ENCODE results near the gene NADK2. TPM values are rescaled to one million over a fixed set of nuclear protein-coding genes. Genes with fewer than 3 reads are reported as not detected.
A peak's percentile ranks its signal among the peaks of the same experiment; 100 is the strongest.

The NADK2 gene
- total RNA-seq, 1 donor from 2014 or later = 40.2 TPM

DNA sequence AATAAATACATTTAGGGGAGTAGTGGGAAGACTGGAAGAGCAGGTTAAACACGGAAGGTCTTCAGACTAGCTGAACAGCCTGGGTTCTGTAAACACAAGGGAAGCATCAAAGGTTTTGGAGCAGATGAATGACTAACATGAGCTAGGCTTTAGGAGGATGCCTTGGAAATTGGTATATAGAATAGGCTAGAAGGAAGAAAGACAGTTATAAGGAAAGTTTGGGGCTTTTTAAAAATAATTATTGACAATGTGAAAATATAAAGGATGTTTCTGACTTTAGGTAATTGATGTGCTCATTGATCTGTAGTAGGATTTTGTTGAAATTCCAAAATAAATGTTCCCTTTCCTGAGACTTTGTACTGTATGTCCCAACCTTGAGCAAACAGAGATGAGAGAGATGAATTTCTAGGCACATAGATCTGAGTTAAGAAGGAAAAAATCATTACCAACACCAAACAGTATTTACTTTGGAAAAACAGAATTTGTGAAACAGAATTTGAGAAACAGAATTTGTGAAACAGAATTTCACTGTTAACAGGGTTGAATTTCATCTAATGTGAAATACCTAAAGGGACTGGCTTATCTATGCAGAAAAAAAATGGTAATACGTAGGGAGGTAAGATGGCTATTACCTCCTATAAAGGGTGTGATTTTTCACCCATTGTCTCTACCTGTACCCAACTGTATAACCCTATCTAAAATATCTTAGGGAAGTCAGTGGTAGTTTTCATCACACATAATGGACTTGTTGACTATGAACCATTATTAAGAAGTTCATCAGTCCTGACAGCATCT lies 61.0 kb downstream of the NADK2 start:
- Mint-ChIP-seq H3K27me3 (ENCODE audit: low read depth) (no peaks in the 10 kb centered on the region), H3K4me1 (peaks cover 16% of the 10 kb centered on the region), H3K27ac (peak overlapping the region; percentile 67), H3K9me3 (peaks cover 7% of the 10 kb centered on the region), H3K4me3 (no peak overlapping the region), H3K36me3 (peaks cover 41% of the 10 kb centered on the region)
- no peak for DNase-seq (ENCODE audit: low spot score in 2 of 2, unreplicated experiment in 2 of 2)
- TF ChIP-seq, protein P1, sequence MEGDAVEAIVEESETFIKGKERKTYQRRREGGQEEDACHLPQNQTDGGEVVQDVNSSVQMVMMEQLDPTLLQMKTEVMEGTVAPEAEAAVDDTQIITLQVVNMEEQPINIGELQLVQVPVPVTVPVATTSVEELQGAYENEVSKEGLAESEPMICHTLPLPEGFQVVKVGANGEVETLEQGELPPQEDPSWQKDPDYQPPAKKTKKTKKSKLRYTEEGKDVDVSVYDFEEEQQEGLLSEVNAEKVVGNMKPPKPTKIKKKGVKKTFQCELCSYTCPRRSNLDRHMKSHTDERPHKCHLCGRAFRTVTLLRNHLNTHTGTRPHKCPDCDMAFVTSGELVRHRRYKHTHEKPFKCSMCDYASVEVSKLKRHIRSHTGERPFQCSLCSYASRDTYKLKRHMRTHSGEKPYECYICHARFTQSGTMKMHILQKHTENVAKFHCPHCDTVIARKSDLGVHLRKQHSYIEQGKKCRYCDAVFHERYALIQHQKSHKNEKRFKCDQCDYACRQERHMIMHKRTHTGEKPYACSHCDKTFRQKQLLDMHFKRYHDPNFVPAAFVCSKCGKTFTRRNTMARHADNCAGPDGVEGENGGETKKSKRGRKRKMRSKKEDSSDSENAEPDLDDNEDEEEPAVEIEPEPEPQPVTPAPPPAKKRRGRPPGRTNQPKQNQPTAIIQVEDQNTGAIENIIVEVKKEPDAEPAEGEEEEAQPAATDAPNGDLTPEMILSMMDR (IDR thresholded peaks at IDR 0.05; ENCODE audit: unreplicated experiment) = no peak

DNA sequence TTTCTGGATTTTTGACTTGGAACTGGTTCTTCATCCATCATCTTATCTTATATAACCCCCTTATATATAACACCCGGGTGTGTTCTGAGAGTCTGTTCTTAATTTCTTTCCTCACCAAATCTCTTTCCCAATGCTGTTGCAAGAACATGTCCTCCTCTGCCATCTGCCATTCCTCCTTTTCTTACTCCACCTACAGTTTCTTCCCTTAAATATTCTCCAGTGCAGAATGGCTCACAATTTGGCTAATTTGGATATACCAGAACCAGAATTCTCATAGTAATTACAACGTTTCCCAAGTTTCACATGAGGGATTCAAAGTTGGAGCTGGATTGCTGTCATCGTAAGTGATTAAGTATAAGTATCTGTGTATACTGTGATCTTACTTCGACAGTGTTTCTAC lies 61.8 kb downstream of the NADK2 start:
- Mint-ChIP-seq H3K27ac (peak overlapping the region; percentile 67), H3K4me3 (no peak overlapping the region), H3K4me1 (peaks cover 16% of the 10 kb centered on the region), H3K36me3 (peaks cover 37% of the 10 kb centered on the region), H3K9me3 (peaks cover 2% of the 10 kb centered on the region), H3K27me3 (ENCODE audit: low read depth) (no peaks in the 10 kb centered on the region)
- TF ChIP-seq, protein P1 (IDR thresholded peaks at IDR 0.05; ENCODE audit: unreplicated experiment) = no peak
- no peak for DNase-seq (ENCODE audit: low spot score in 2 of 2, unreplicated experiment in 2 of 2)

DNA sequence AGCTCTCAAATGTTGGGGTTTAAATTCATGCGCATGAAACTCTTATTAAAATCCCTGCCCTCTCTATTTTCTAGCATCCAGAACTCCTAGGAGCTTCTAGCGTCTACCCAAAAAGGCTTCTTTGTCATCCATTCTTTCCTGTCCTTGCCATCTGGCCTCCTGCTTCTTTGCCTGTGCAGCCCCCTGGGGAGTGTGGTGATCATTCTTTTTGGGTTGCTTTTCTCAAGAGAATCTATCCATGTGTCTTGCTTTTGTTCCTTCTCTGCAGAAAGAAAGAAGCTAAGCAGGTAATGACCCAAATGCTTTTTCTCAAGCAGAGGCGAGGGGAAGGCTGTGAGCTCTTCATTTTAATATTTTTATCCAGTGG lies 63.2 kb downstream of the NADK2 start:
- no peak overlapping the region for H3K27ac Mint-ChIP-seq
- no peaks in the 10 kb centered on the region for H3K9me3 Mint-ChIP-seq

DNA sequence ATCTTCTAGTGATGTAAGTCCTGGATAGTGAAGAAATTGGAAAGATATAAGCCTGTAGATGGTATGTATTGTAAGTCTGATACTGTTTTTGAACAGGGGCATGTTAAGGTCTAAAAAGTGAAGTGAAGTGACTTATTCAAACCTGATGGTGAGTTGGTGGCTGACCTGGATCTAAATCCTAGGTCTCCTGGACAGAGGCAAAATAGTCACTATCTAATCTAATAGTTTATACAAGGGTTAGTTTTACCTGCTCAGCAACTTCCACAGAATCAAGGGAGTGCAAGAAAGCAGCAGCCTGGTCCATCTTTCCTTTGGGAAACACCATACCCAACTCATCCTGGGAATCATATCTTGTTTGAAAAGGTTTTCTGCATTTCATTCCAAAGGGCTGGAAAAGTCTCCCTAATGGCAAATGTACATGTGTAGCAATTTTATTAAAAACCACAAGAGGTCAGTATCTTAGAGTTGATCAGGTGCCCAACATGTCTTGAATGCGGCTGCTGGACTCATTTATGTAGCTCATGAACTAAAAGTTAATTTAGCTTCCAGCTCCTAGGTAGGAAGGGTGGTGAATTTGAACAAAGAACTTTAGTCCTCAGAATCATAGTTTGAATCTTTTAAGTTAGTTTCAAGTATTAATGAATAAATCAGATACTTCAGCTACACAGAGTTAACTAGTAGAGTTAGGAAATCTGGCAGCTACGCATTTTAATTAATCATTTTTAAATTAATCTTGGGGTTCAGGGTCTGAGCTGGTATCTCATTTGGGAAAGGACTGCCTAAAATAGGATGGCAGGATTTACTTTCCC lies 63.8 kb downstream of the NADK2 start:
- H3K27ac Mint-ChIP-seq = no peak overlapping the region
- H3K4me1 Mint-ChIP-seq = peaks cover 16% of the 10 kb centered on the region
- H3K27me3 Mint-ChIP-seq (ENCODE audit: low read depth) = no peaks in the 10 kb centered on the region
- no peaks in the 10 kb centered on the region for H3K9me3 Mint-ChIP-seq
- peaks cover 37% of the 10 kb centered on the region for H3K36me3 Mint-ChIP-seq
- TF ChIP-seq, protein P1 (IDR thresholded peaks at IDR 0.05; ENCODE audit: unreplicated experiment) = peak; percentile 49
- no peak overlapping the region for H3K4me3 Mint-ChIP-seq
- DNase-seq (ENCODE audit: low spot score in 2 of 2, unreplicated experiment in 2 of 2) = no peak

More for the DNA sequence above, 63.2 kb downstream of the NADK2 start:
- H3K36me3 Mint-ChIP-seq = peaks cover 37% of the 10 kb centered on the region
- H3K27me3 Mint-ChIP-seq (ENCODE audit: low read depth) = no peaks in the 10 kb centered on the region
- TF ChIP-seq, protein P1 (IDR thresholded peaks at IDR 0.05; ENCODE audit: unreplicated experiment) = no peak
- peaks cover 16% of the 10 kb centered on the region for H3K4me1 Mint-ChIP-seq
- H3K4me3 Mint-ChIP-seq = no peak overlapping the region
- DNase-seq (ENCODE audit: low spot score in 2 of 2, unreplicated experiment in 2 of 2) = no peak

DNA sequence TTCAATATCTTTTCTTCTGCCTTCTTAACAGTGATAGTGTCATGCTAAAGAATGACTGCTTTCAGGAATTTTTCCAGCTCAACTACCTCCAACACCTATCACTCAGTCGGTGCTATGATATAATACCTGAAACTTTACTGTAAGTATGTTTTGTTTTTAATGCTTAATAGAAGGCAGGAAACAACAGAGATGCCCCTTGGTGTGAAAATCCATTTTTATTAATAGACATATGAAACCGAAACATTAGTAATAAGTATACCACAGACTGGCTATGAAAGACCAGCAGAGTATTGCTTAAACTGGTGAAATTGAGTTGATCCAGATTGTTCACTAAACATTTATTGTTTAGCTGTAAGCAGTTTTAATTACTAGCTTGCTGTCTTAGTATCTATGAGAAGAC lies 64.6 kb downstream of the NADK2 start:
- Mint-ChIP-seq H3K27ac (no peak overlapping the region), H3K9me3 (no peaks in the 10 kb centered on the region), H3K4me3 (no peak overlapping the region), H3K4me1 (peaks cover 16% of the 10 kb centered on the region), H3K27me3 (ENCODE audit: low read depth) (no peaks in the 10 kb centered on the region), H3K36me3 (peaks cover 32% of the 10 kb centered on the region)
- TF ChIP-seq, protein P1 (IDR thresholded peaks at IDR 0.05; ENCODE audit: unreplicated experiment) = no peak
- no peak for DNase-seq (ENCODE audit: low spot score in 2 of 2, unreplicated experiment in 2 of 2)
